ENCODE data around the gene ASXL1. TPM values are rescaled to one million over a fixed set of nuclear protein-coding genes. Genes with fewer than 3 reads are reported as not detected.
A peak's percentile ranks its signal among the peaks of the same experiment; 100 is the strongest.

ASXL1 gene
- total RNA-seq, 1 donor: 61.7 TPM

DNA sequence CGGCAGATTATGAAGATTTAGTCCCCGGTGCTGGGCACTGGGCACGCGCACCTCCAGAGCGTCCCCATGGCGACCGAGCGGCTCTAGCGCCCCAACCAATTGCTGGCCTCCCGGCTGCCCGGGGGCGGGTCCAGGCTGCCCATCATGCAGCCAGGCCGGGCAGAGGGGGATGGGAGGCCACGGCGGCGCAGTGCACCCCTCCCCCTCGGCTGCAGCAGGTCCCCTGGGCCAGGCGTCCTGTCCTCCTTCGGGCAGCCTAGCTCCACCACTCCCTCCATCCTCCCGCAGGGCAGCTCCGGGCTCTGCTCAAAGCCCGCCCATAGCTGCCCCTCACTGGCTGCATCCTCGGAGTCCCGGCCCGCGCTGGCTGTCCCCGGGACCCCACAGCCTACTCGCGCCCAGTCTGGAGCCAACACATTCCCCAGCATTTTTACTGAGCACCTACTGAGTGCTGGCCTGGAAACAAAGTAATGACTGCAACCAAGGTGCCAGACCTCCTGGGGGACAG, 99.4 kb downstream of the ASXL1 start:
- TF ChIP-seq, protein P1, sequence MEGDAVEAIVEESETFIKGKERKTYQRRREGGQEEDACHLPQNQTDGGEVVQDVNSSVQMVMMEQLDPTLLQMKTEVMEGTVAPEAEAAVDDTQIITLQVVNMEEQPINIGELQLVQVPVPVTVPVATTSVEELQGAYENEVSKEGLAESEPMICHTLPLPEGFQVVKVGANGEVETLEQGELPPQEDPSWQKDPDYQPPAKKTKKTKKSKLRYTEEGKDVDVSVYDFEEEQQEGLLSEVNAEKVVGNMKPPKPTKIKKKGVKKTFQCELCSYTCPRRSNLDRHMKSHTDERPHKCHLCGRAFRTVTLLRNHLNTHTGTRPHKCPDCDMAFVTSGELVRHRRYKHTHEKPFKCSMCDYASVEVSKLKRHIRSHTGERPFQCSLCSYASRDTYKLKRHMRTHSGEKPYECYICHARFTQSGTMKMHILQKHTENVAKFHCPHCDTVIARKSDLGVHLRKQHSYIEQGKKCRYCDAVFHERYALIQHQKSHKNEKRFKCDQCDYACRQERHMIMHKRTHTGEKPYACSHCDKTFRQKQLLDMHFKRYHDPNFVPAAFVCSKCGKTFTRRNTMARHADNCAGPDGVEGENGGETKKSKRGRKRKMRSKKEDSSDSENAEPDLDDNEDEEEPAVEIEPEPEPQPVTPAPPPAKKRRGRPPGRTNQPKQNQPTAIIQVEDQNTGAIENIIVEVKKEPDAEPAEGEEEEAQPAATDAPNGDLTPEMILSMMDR (IDR thresholded peaks at IDR 0.05; ENCODE audit: insufficient read depth, low read depth, low read length): no peak
- H3K4me3 ChIP-seq (ENCODE audit: low read depth, low read length): peak overlapping the region; percentile 59
- peak; percentile 75 for DNase-seq (ENCODE audit: low read depth)

DNA sequence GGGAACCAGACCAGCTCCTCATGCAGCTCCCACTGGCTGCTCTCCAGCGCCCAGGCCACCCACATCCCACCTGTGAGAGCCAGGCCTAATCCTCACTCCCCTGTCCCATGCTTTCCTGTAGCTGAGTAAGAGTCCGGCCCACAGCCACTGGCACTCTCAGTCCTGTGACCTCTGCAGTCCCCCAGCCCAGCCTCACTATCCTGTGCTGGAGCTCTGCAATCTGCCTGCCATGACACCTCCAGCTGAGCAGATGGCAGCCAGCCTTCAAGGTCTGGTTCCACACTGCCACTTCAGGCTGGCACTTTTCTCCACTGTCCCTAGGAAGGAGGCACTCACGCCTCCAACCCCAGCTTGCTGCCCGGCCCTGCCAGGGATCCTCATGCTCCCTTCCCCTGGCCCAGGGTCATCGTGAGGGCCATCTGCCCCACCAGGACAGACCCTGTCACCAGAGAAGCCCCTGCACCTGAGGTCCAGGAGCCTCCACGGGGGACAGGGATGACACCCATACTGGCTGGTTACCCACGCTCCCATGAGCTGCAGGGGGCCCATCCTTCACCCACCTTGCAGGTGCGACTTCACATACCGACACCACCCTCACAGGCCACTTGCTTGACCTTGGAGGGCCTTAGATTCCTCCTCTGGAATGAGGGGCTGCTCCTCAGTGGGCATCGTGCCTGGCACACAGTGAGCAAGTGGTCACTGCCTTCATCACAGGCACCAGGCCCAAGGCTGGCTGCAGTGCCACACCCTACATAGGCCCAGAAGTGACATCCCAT, 100.1 kb downstream of the ASXL1 start:
- TF ChIP-seq, protein P1 (IDR thresholded peaks at IDR 0.05; ENCODE audit: insufficient read depth, low read depth, low read length): no peak
- no peak overlapping the region for H3K4me3 ChIP-seq (ENCODE audit: low read depth, low read length)

GRCh38 chr20:32458837-32459220, 100.7 kb downstream of the ASXL1 start:
- DNase-seq (ENCODE audit: low read depth): no peak
- TF ChIP-seq, protein P1 (IDR thresholded peaks at IDR 0.05; ENCODE audit: insufficient read depth, low read depth, low read length): no peak
- no peak overlapping the region for H3K4me3 ChIP-seq (ENCODE audit: low read depth, low read length)

More for the DNA sequence above, 100.1 kb downstream of the ASXL1 start:
- no peak for DNase-seq (ENCODE audit: low read depth)

DNA sequence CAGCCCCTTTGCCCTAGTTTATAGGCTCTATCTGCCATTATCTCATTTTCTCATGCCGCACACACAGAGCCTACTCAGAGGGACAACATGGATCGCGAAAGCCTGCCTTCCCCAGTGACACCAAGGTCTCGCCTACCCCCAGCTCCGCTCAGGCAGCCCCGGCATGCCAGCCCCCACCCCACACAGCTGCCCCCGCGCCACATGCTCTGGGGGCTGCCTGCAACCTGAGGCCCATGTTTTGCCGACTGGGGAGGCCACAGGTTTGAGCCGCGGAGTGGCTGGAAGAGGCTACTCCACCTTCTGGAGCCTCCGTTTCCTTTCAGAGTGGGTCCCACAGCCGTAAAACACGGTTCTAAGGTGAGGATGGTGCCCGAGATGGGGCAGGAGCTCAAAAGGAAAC, 102.1 kb downstream of the ASXL1 start:
- TF ChIP-seq, protein P1 (IDR thresholded peaks at IDR 0.05; ENCODE audit: insufficient read depth, low read depth, low read length): no peak
- no peak for DNase-seq (ENCODE audit: low read depth)
- no peak overlapping the region for H3K4me3 ChIP-seq (ENCODE audit: low read depth, low read length)

DNA sequence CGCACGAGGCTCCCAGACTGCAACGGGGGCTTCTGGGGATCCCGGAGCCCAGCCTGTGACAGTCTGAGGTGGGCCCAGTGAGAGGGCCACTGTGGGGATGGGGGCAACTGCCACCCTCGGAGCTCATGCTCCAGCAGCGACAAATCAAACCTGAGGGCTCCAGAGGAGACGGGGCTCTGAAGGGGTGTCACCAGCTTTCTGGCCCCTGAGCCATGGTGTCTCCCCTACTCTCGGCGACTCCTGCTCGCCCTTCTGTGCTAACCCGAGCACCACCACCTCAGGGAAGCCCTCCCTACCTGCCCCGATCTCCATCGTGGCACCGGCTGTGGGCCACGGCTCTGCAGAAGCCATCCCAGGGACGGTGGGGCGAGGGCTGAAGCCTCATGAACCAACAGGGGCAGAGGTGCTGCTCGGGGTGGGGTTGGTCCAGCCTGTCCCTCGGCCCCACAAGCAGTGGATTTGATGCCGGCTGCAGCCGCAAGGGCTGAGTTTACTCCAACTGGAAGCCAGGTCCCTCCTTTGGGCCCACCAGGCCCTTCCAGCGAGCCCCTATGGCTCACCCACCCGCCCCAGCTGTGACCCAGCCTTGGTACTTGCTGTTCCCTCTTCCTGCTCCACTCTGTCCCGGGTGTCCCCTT, 102.7 kb downstream of the ASXL1 start:
- TF ChIP-seq, protein P1 (IDR thresholded peaks at IDR 0.05; ENCODE audit: insufficient read depth, low read depth, low read length): no peak
- DNase-seq (ENCODE audit: low read depth): no peak
- H3K4me3 ChIP-seq (ENCODE audit: low read depth, low read length): no peak overlapping the region

- TF ChIP-seq, protein P1 (IDR thresholded peaks at IDR 0.05; ENCODE audit: insufficient read depth, low read depth, low read length): no peak
- DNase-seq (ENCODE audit: low read depth): no peak
- no peak overlapping the region for H3K4me3 ChIP-seq (ENCODE audit: low read depth, low read length)
Measured at GRCh38 chr20:32461836-32462600, 103.9 kb downstream of the ASXL1 start.
